D721Med (cell line): ENCODE measurements around the gene HUS1.
"Not testable (repeated sequence)": the region's sequence is repeated elsewhere in the genome, so short reads cannot be mapped to it uniquely, and the experiment has no call there.

Experiments used
- DNase-seq: peaks from one replicate; pipeline ENCODE4 v3.0.0; 2011; ENCODE audit warnings: low spot score; ENCODE audit not compliant: insufficient read length
- FAIRE-seq: peaks from 2 replicates; lab custom pipeline; 2011; peaks lifted over from hg19 to GRCh38; lab: Jason Lieb, UNC
- CTCF ChIP-seq: IDR thresholded peaks from 2 replicates; pipeline ENCODE4 v1.5.1; 2012; ENCODE audit warnings: mild to moderate bottlenecking, control low read depth; ENCODE audit not compliant: insufficient read depth; ENCODE audit errors: missing control alignments

Gene HUS1

DNA sequence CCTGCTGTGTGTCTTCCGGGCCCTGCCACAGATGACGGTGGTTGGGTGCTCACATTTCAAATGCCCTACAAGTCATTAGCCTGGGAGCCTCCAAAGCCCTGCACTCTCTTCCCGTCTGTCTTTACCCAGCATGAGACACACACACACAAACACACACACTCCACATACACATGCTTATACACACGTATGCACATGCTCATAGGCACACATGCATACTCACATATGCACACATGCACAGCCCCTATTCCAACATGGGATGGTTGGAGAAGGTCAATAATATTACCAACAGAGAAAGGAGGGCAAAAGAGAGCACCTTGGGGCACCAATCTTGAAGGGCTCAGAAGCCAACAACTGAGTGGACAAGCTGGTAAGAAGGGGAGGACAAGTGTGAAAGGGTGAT, 30.5 kb upstream of the HUS1 start:
- no peak for TF ChIP-seq CTCF
- FAIRE-seq (no peak), DNase-seq (no peak)

- FAIRE-seq = no peak
- no peak for DNase-seq
- no peak for TF ChIP-seq CTCF
These were observed 29.8 kb upstream of the HUS1 start for GRCh38 chr7:48009257-48009656.

- no peak for TF ChIP-seq CTCF
- DNase-seq (no peak), FAIRE-seq (no peak)
These were observed 27.5 kb upstream of the HUS1 start for GRCh38 chr7:48006866-48007265.

GRCh38 chr7:48004638-48005037, 25.2 kb upstream of the HUS1 start:
- DNase-seq (no peak), FAIRE-seq (no peak)
- no peak for TF ChIP-seq CTCF

DNA sequence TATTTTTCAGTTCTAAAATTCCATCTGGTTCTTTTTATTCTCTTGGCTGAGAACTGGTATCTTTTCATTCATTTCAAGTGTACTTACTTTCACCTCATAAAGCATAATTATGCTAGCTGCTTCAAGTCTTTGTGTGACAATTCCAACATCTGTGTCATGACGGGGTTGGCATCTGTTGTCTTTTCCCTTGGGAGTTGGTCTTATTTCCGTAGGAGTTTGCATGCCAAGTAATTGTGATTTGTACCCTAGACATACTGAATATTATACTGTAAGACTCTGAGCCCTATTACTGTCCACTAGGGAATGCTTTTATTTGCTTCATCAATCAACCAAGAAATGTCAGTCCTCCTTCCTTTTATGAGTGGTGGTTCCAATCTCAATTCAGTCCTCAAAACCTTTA, 24.6 kb upstream of the HUS1 start:
- DNase-seq (no peak), FAIRE-seq (no peak)
- no peak for TF ChIP-seq CTCF

- not testable (repeated sequence) for FAIRE-seq
These were observed 20.7 kb upstream of the HUS1 start for GRCh38 chr7:48000164-48000563.

GRCh38 chr7:47999413-47999812, 20.0 kb upstream of the HUS1 start:
- DNase-seq = no peak
- no peak for TF ChIP-seq CTCF
- no peak for FAIRE-seq

More at GRCh38 chr7:48000164-48000563, 20.7 kb upstream of the HUS1 start:
- not testable (repeated sequence) for DNase-seq

DNA sequence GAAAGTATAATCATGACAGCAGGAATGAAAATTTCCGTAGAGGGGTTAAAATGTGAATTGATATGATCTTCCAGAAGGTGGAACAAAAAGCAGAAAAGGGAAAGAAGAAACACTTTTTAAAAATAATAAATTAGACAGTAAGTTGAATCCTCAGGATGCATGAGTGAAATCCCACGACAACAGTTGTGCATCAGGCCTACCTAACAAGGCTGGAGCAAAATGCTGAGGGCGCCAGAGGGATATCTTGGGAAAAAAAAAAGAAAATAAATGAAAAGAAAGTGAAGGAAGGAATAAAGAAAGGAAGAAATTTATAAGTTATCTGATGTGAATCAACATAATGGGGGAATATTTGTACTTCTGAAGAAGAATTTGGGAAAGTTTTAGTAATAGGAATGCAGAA, 13.0 kb upstream of the HUS1 start:
- FAIRE-seq = no peak
- no peak for TF ChIP-seq CTCF
- DNase-seq = no peak
